Neural cell (in vitro differentiated cells): ENCODE measurements around the gene POU2F2. TPM values are rescaled to one million over a fixed set of nuclear protein-coding genes. Genes with fewer than 3 reads are reported as not detected.

Experiments used
- H2AFZ ChIP-seq: fragments of 200-600, 300-800 bp; sonication (generic), shearing (Covaris generic); 2 replicates; pipeline ENCODE4 v1.6.0; 2014; ENCODE audit warnings: low read depth, mild to moderate bottlenecking, antibody characterized with exemption, low read length, moderate library complexity
- H3F3A ChIP-seq: fragments of 200-600 bp; shearing (Covaris generic); 2 replicates; pipeline ENCODE4 v1.6.1; 2016; ENCODE audit warnings: mild to moderate bottlenecking, moderate library complexity, mixed read lengths, antibody characterized with exemption, low read length; ENCODE audit not compliant: insufficient read depth, poor library complexity, severe bottlenecking
- H3K27ac ChIP-seq: fragments of 200-600, 300-800 bp; sonication (generic), shearing (Covaris generic); 2 replicates; pipeline ENCODE4 v1.5.1; 2014; ENCODE audit warnings: mild to moderate bottlenecking, low read length, moderate library complexity
- H3K27me3 ChIP-seq: fragments of 300-800, 200-600 bp; sonication (generic), shearing (Covaris generic); 2 replicates; pipeline ENCODE4 v1.6.0; 2014; ENCODE audit warnings: mild to moderate bottlenecking, low read depth, low read length, moderate library complexity; ENCODE audit not compliant: insufficient read depth
- H3K36me3 ChIP-seq: fragments of 300-800, 200-600 bp; sonication (generic), shearing (Covaris generic); 2 replicates; pipeline ENCODE4 v1.5.1; 2014; ENCODE audit warnings: mild to moderate bottlenecking, antibody characterized with exemption, low read length, moderate library complexity; ENCODE audit not compliant: insufficient read depth
- H3K4me2 ChIP-seq: fragments of 300-800, 200-600 bp; sonication (generic), shearing (Covaris generic); 2 replicates; pipeline ENCODE4 v1.6.0; 2014; ENCODE audit warnings: mild to moderate bottlenecking, low read length
- H3K4me3 ChIP-seq: fragments of 300-800, 200-600 bp; sonication (generic), shearing (Covaris generic); 2 replicates; pipeline ENCODE4 v1.5.1; 2014; ENCODE audit warnings: mild to moderate bottlenecking, low read length, moderate library complexity
- H3K79me2 ChIP-seq: fragments of 200-600 bp; shearing (Covaris generic); replicated peaks from 2 replicates; pipeline ENCODE4 v1.6.0; 2014; ENCODE audit warnings: mild to moderate bottlenecking, low read length, moderate library complexity; ENCODE audit not compliant: insufficient read depth
- H3K9ac ChIP-seq: fragments of 300-800, 200-600 bp; sonication (generic), shearing (Covaris generic); 2 replicates; pipeline ENCODE4 v1.6.1; 2016; ENCODE audit warnings: mild to moderate bottlenecking, low read length, mixed read lengths
- H3K9me2 ChIP-seq: fragments of 200-600 bp; shearing (Covaris generic); 2 replicates; pipeline ENCODE4 v1.6.1; 2016; ENCODE audit warnings: mild to moderate bottlenecking, low read length, mixed read lengths; ENCODE audit not compliant: insufficient read depth
- H3K9me3 ChIP-seq: fragments of 200-600, 300-800 bp; sonication (generic), shearing (Covaris generic); 2 replicates; pipeline ENCODE4 v1.6.1; 2016; ENCODE audit warnings: mild to moderate bottlenecking, mixed run types, low read length, moderate library complexity, mixed read lengths
- H4K20me1 ChIP-seq: fragments of 200-600 bp; shearing (Covaris generic); 2 replicates; pipeline ENCODE4 v1.6.1; 2016; ENCODE audit warnings: mild to moderate bottlenecking, mixed run types; ENCODE audit not compliant: insufficient read depth
- CTCF ChIP-seq: fragments of 450-650 bp; IDR thresholded peaks from 2 replicates; pipeline ENCODE4 v1.5.1; 2014; ENCODE audit warnings: antibody characterized with exemption, mild to moderate bottlenecking, moderate library complexity; ENCODE audit not compliant: poor library complexity, severe bottlenecking
- EP300 ChIP-seq: fragments of 450-650 bp; conservative IDR thresholded peaks from 2 replicates; pipeline ENCODE4 v1.6.1; 2014; ENCODE audit warnings: antibody characterized with exemption, mild to moderate bottlenecking, moderate library complexity; ENCODE audit not compliant: poor library complexity, severe bottlenecking
- EZH2 ChIP-seq: fragments of 200-600, 300-800 bp; shearing (Covaris generic), sonication (generic); IDR thresholded peaks from 2 replicates; pipeline ENCODE4 v1.6.1; 2014; ENCODE audit warnings: antibody characterized with exemption, low read length, borderline replicate concordance, mild to moderate bottlenecking; ENCODE audit not compliant: insufficient read depth, poor library complexity, severe bottlenecking
- MXI1 ChIP-seq: fragments of 450-650 bp; conservative IDR thresholded peaks from 2 replicates; pipeline ENCODE4 v1.6.1; 2014; ENCODE audit warnings: antibody characterized with exemption, mild to moderate bottlenecking; ENCODE audit not compliant: poor library complexity, severe bottlenecking
- POLR2AphosphoS5 ChIP-seq: IDR thresholded peaks from 2 replicates; pipeline ENCODE4 v1.6.1; 2012
- RAD21 ChIP-seq: fragments of 450-650 bp; conservative IDR thresholded peaks from 2 replicates; pipeline ENCODE4 v1.6.1; 2014; ENCODE audit warnings: antibody characterized with exemption, mild to moderate bottlenecking, moderate library complexity
- REST ChIP-seq: IDR thresholded peaks from 2 replicates; pipeline ENCODE4 v1.6.1; 2012; ENCODE audit warnings: borderline replicate concordance
- SMC3 ChIP-seq: fragments of 450-650 bp; conservative IDR thresholded peaks from 2 replicates; pipeline ENCODE4 v1.6.1; 2014; ENCODE audit warnings: antibody characterized with exemption, mild to moderate bottlenecking, moderate library complexity; ENCODE audit not compliant: poor library complexity
- TAF1 ChIP-seq: IDR thresholded peaks from 2 replicates; pipeline ENCODE4 v1.6.1; 2012; ENCODE audit warnings: low read depth
- polyA plus RNA-seq: library from polyadenylated mRNA; depleted of rRNA; stranded (reverse); fragments of >200 nt; gene quantifications from 2 replicates; pipeline ENCODE4 v1.2.3, GENCODE V29; 2014

The POU2F2 gene
- polyA plus RNA-seq, 1 donor from 2014 or later, result 7.7 TPM

- Histone ChIP-seq H3K27me3 (no peaks in the 10 kb centered on the region), H3K79me2 (no peaks in the 10 kb centered on the region), H3K36me3 (peaks cover 4% of the 10 kb centered on the region), H3K9me2 (no peaks in the 10 kb centered on the region), H3K9me3 (no peaks in the 10 kb centered on the region), H3K9ac (no peak overlapping the region), H3K4me3 (no peak overlapping the region), H2AFZ (no peak overlapping the region), H3F3A (no peaks in the 10 kb centered on the region), H4K20me1 (no peaks in the 10 kb centered on the region), H3K4me2 (no peak overlapping the region), H3K27ac (no peak overlapping the region)
- no peak for TF ChIP-seq CTCF
- no peak for TF ChIP-seq EZH2
- TF ChIP-seq MXI1, result no peak
- no peak for TF ChIP-seq EP300
- no peak for TF ChIP-seq POLR2AphosphoS5
- TF ChIP-seq RAD21, result no peak
- no peak for TF ChIP-seq SMC3
- TF ChIP-seq REST, result no peak
These were observed 23.6 kb upstream of the POU2F2 start for GRCh38 chr19:42155796-42156195.

GRCh38 chr19:42154471-42155323 lies 22.5 kb upstream of the POU2F2 start:
- H3K4me3 ChIP-seq, result peak overlapping the region; percentile 43
- no peaks in the 10 kb centered on the region for H3K27me3 ChIP-seq
- H3K36me3 ChIP-seq, result peaks cover 4% of the 10 kb centered on the region
- no peak for TF ChIP-seq POLR2AphosphoS5
- TF ChIP-seq RAD21, result no peak
- no peak for TF ChIP-seq EZH2
- TF ChIP-seq SMC3, result no peak
- TF ChIP-seq CTCF, result no peak
- TF ChIP-seq EP300, result no peak
- TF ChIP-seq TAF1, result no peak
- no peak for TF ChIP-seq MXI1
- TF ChIP-seq REST, result no peak
- H3K9me3 ChIP-seq, result no peaks in the 10 kb centered on the region
- H3K9me2 ChIP-seq, result no peaks in the 10 kb centered on the region
- no peak overlapping the region for H2AFZ ChIP-seq
- H3K4me2 ChIP-seq, result no peak overlapping the region
- peak overlapping the region; percentile 53 for H3K27ac ChIP-seq
- no peaks in the 10 kb centered on the region for H4K20me1 ChIP-seq
- peak overlapping the region; percentile 49 for H3K9ac ChIP-seq
- H3K79me2 ChIP-seq, result no peaks in the 10 kb centered on the region
- no peaks in the 10 kb centered on the region for H3F3A ChIP-seq
